Measurements from ENCODE around the gene ZNF431. TPM values are rescaled to one million over a fixed set of nuclear protein-coding genes. Genes with fewer than 3 reads are reported as not detected.
"Not testable (repeated sequence)": the region's sequence is repeated elsewhere in the genome, so short reads cannot be mapped to it uniquely, and the experiment has no call there.

Gene ZNF431
- total and polyA plus RNA-seq, 4 donors = 0.29 to 6.6 (median 1.5) TPM

- Histone ChIP-seq H3K27ac (ENCODE audit: low read depth in 1 of 2, low read length in 2 of 2) (no peak overlapping the region), H3K4me3 (ENCODE audit: low read depth in 1 of 3, low read length in 3 of 3) (no peak overlapping the region), H3K9ac (ENCODE audit: low read depth in 1 of 2, low read length in 2 of 2) (no peak overlapping the region), H3K4me1 (ENCODE audit: control insufficient read depth in 4 of 4, insufficient read depth in 4 of 4, low read length in 3 of 4) (no peaks in the 10 kb centered on the region), H3K36me3 (ENCODE audit: control insufficient read depth in 4 of 4, insufficient read depth in 3 of 4, low read depth in 1 of 4, low read length in 3 of 4) (no peaks in the 10 kb centered on the region), H3K9me3 (ENCODE audit: control insufficient read depth in 4 of 4, low read length in 3 of 4) (peaks cover 3 to 13% (median 3%) of the 10 kb centered on the region in 4 donors), H3K27me3 (ENCODE audit: control insufficient read depth in 4 of 4, insufficient read depth in 4 of 4, low read length in 3 of 4) (no peaks in the 10 kb centered on the region)
- TF ChIP-seq RAD21 (IDR thresholded peaks at IDR 0.05) (no peak), HNF4A (conservative IDR thresholded peaks at IDR 0.05) (no peak), RXRA (IDR thresholded peaks at IDR 0.05) (no peak), JUND (IDR thresholded peaks at IDR 0.05) (no peak), MAX (IDR thresholded peaks at IDR 0.05) (no peak), FOXA1 (IDR thresholded peaks at IDR 0.05) (no peak), FOXA2 (IDR thresholded peaks at IDR 0.05) (no peak), REST (IDR thresholded peaks at IDR 0.05) (no peak), EGR1 (IDR thresholded peaks at IDR 0.05; ENCODE audit: low read depth in 2 of 2) (no peak), GABPA (IDR thresholded peaks at IDR 0.05 in 1 of 2, conservative IDR thresholded peaks at IDR 0.05 in 1 of 2) (no peak), ZBTB33 (IDR thresholded peaks at IDR 0.05) (no peak), HNF4G (IDR thresholded peaks at IDR 0.05) (no peak), NR2F2 (IDR thresholded peaks at IDR 0.05) (no peak), CTCF (IDR thresholded peaks at IDR 0.05; ENCODE audit: low read depth, low read length, missing input control) (no peak), YY1 (IDR thresholded peaks at IDR 0.05) (no peak), SP1 (IDR thresholded peaks at IDR 0.05) (no peak), ATF3 (IDR thresholded peaks at IDR 0.05) (no peak)
- 83% methylated on average over 2 of the region's 2 CpGs for WGBS
- no peak for DNase-seq (ENCODE audit: low spot score)
Observed at GRCh38 chr19:21233691-21234090, 91.9 kb downstream of the ZNF431 start.

GRCh38 chr19:21236751-21237150, 94.9 kb downstream of the ZNF431 start:
- not testable (repeated sequence) for H3K27me3 ChIP-seq (ENCODE audit: control insufficient read depth in 4 of 4, insufficient read depth in 4 of 4, low read length in 3 of 4); DNase-seq (ENCODE audit: low spot score); H3K9me3 ChIP-seq (ENCODE audit: control insufficient read depth in 4 of 4, low read length in 3 of 4); H3K4me1 ChIP-seq (ENCODE audit: control insufficient read depth in 4 of 4, insufficient read depth in 4 of 4, low read length in 3 of 4); H3K9ac ChIP-seq (ENCODE audit: low read depth in 1 of 2, low read length in 2 of 2); H3K4me3 ChIP-seq (ENCODE audit: low read depth in 1 of 3, low read length in 3 of 3); H3K27ac ChIP-seq (ENCODE audit: low read depth in 1 of 2, low read length in 2 of 2); H3K36me3 ChIP-seq (ENCODE audit: control insufficient read depth in 4 of 4, insufficient read depth in 3 of 4, low read depth in 1 of 4, low read length in 3 of 4)
- WGBS = 82% methylated on average over 4 of the region's 4 CpGs
